MM.1S (cell line): ENCODE data around the gene OR10S1.

Experiments used
- DNase-seq: peaks from one replicate; pipeline ENCODE4 v3.0.0-alpha.2; 2015
- H2AFZ ChIP-seq: fragments of 300-600 bp; sonication (generic); 2 replicates; pipeline ENCODE4 v1.6.0; 2016; ENCODE audit warnings: antibody characterized with exemption, low read length
- H3F3A ChIP-seq: fragments of 300-600 bp; sonication (generic); 2 replicates; pipeline ENCODE4 v1.6.1; 2016; ENCODE audit warnings: mild to moderate bottlenecking, antibody characterized with exemption, low read length, moderate library complexity, mixed read lengths; ENCODE audit not compliant: insufficient read depth
- H3K27ac ChIP-seq: fragments of 300-600 bp; sonication (generic); 2 replicates; pipeline ENCODE4 v1.5.1; 2016; ENCODE audit warnings: mild to moderate bottlenecking, low read length
- H3K27me3 ChIP-seq: fragments of 300-600 bp; sonication (generic); replicated peaks from 2 replicates; pipeline ENCODE4 v1.6.0; 2016; ENCODE audit warnings: low read length; ENCODE audit not compliant: insufficient read depth
- H3K36me3 ChIP-seq: fragments of 300-600 bp; sonication (generic); replicated peaks from 2 replicates; pipeline ENCODE4 v1.6.1; 2016; ENCODE audit warnings: mild to moderate bottlenecking, low read length, mixed read lengths; ENCODE audit not compliant: insufficient read depth
- H3K4me1 ChIP-seq: fragments of 300-600 bp; sonication (generic); 2 replicates; pipeline ENCODE4 v1.6.1; 2016; ENCODE audit warnings: low read length, mixed read lengths
- H3K4me2 ChIP-seq: fragments of 300-600 bp; sonication (generic); 2 replicates; pipeline ENCODE4 v1.6.0; 2016; ENCODE audit warnings: low read depth, low read length
- H3K4me3 ChIP-seq: fragments of 300-600 bp; sonication (generic); 2 replicates; pipeline ENCODE4 v1.5.1; 2016; ENCODE audit warnings: low read length, mixed read lengths
- H3K79me2 ChIP-seq: fragments of 300-600 bp; sonication (generic); 2 replicates; pipeline ENCODE4 v1.6.1; 2016; ENCODE audit warnings: mixed run types, low read length, mixed read lengths
- H3K9ac ChIP-seq: fragments of 300-600 bp; sonication (generic); 2 replicates; pipeline ENCODE4 v1.6.1; 2016; ENCODE audit warnings: low read length, mixed read lengths
- H3K9me2 ChIP-seq: fragments of 300-600 bp; sonication (generic); replicated peaks from 2 replicates; pipeline ENCODE4 v1.6.1; 2016; ENCODE audit warnings: mild to moderate bottlenecking, low read length, mixed read lengths; ENCODE audit not compliant: insufficient read depth
- H3K9me3 ChIP-seq: fragments of 300-600 bp; sonication (generic); replicated peaks from 2 replicates; pipeline ENCODE4 v1.6.1; 2016; ENCODE audit warnings: mild to moderate bottlenecking, low read length, mixed read lengths; ENCODE audit not compliant: insufficient read depth
- H4K20me1 ChIP-seq: fragments of 300-600 bp; sonication (generic); 2 replicates; pipeline ENCODE4 v1.6.1; 2016; ENCODE audit warnings: mild to moderate bottlenecking, low read length, moderate library complexity, mixed read lengths; ENCODE audit not compliant: insufficient read depth
- CTCF ChIP-seq: fragments of 300-600 bp; sonication (generic); IDR thresholded peaks from 2 replicates; pipeline ENCODE4 v1.5.1; 2016; ENCODE audit warnings: antibody characterized with exemption, low read length, mixed read lengths
- EZH2 ChIP-seq: fragments of 300-600 bp; sonication (generic); optimal IDR thresholded peaks from 2 replicates; pipeline ENCODE3; 2017; ENCODE audit warnings: low read depth, mild to moderate bottlenecking, antibody characterized with exemption, low read length, mixed read lengths
- EZH2phosphoT487 ChIP-seq: fragments of 300-600 bp; sonication (generic); IDR thresholded peaks from 2 replicates; pipeline ENCODE4 v1.6.1; 2018; ENCODE audit warnings: antibody characterized with exemption, low read length

The OR10S1 gene

GRCh38 chr11:123995119-123995518 is 17.5 kb upstream of the OR10S1 start, which contains the start of gene OR10G6:
OR10G6 (minus strand) TSS chr11:123995161; CDS start chr11:123995161, 0 bp downstream.
- no peaks in the 10 kb centered on the region for H3K4me1 ChIP-seq
- DNase-seq: no peak
- no peaks in the 10 kb centered on the region for H3K9me3 ChIP-seq
- no peak within 1 kb of the TSS for H3K4me3 ChIP-seq
- no peaks in the 10 kb centered on the region for H3K27me3 ChIP-seq
- H3F3A ChIP-seq: no peaks in the 10 kb centered on the region
- no peak for TF ChIP-seq EZH2
- no peak for TF ChIP-seq EZH2phosphoT487
- no peak for TF ChIP-seq CTCF
- no peaks in the 10 kb centered on the region for H4K20me1 ChIP-seq
- no peak within 1 kb of the TSS for H3K27ac ChIP-seq
- H3K4me2 ChIP-seq: no peak within 1 kb of the TSS
- H3K79me2 ChIP-seq: no peaks in the 10 kb centered on the region
- H3K36me3 ChIP-seq: no peaks in the 10 kb centered on the region
- no peak within 1 kb of the TSS for H2AFZ ChIP-seq
- no peak within 1 kb of the TSS for H3K9ac ChIP-seq
- H3K9me2 ChIP-seq: no peaks in the 10 kb centered on the region

GRCh38 chr11:123979311-123979710 is 1.7 kb upstream of the OR10S1 start:
- Histone ChIP-seq H3K79me2 (no peaks in the 10 kb centered on the region), H2AFZ (no peak overlapping the region), H3K9ac (no peak overlapping the region), H3K36me3 (no peaks in the 10 kb centered on the region), H3K4me3 (no peak overlapping the region), H3F3A (no peaks in the 10 kb centered on the region), H3K27me3 (no peaks in the 10 kb centered on the region), H3K4me1 (no peaks in the 10 kb centered on the region), H3K9me2 (no peaks in the 10 kb centered on the region), H3K27ac (no peak overlapping the region), H3K4me2 (no peak overlapping the region), H4K20me1 (no peaks in the 10 kb centered on the region), H3K9me3 (no peaks in the 10 kb centered on the region)
- TF ChIP-seq EZH2: no peak
- no peak for DNase-seq

- Histone ChIP-seq H3K4me2 (no peak overlapping the region), H4K20me1 (no peaks in the 10 kb centered on the region), H3K4me3 (no peak overlapping the region), H3K9me2 (no peaks in the 10 kb centered on the region), H3K9ac (no peak overlapping the region), H3K79me2 (no peaks in the 10 kb centered on the region), H3K27ac (no peak overlapping the region), H3K36me3 (no peaks in the 10 kb centered on the region), H3K27me3 (no peaks in the 10 kb centered on the region), H3K9me3 (no peaks in the 10 kb centered on the region), H2AFZ (no peak overlapping the region), H3K4me1 (no peaks in the 10 kb centered on the region), H3F3A (no peaks in the 10 kb centered on the region)
- DNase-seq: no peak
- TF ChIP-seq EZH2phosphoT487 (no peak), CTCF (no peak), EZH2 (no peak)
Measured at GRCh38 chr11:123976770-123977560, 616 bp downstream of the OR10S1 start.

- no peaks in the 10 kb centered on the region for H3K9me3 ChIP-seq
- DNase-seq: no peak
- H3K4me2 ChIP-seq: no peak overlapping the region
- no peaks in the 10 kb centered on the region for H4K20me1 ChIP-seq
- H3K27me3 ChIP-seq: no peaks in the 10 kb centered on the region
- TF ChIP-seq CTCF (no peak), EZH2 (no peak), EZH2phosphoT487 (no peak)
- H3F3A ChIP-seq: no peaks in the 10 kb centered on the region
- no peak overlapping the region for H3K9ac ChIP-seq
- no peaks in the 10 kb centered on the region for H3K9me2 ChIP-seq
- H3K4me1 ChIP-seq: no peaks in the 10 kb centered on the region
- no peak overlapping the region for H2AFZ ChIP-seq
- no peak overlapping the region for H3K27ac ChIP-seq
- no peaks in the 10 kb centered on the region for H3K79me2 ChIP-seq
- no peaks in the 10 kb centered on the region for H3K36me3 ChIP-seq
- no peak overlapping the region for H3K4me3 ChIP-seq
Measured at GRCh38 chr11:123973816-123974215, 3.8 kb downstream of the OR10S1 start.
